AG09319 (cell line): ENCODE data around the gene FAM20C.
"Not testable (repeated sequence)": the region's sequence is repeated elsewhere in the genome, so short reads cannot be mapped to it uniquely, and the experiment has no call there.

ENCODE experiments used
- DNase-seq: peaks from one replicate; pipeline ENCODE4 v3.0.0-alpha.2; 2010; ENCODE audit warnings: low read depth; ENCODE audit errors: extremely low read depth
- TF ChIP-seq, protein P1 (sequence below): IDR thresholded peaks from 2 replicates; pipeline ENCODE4 v1.5.1; 2011; ENCODE audit warnings: low read depth, mild to moderate bottlenecking, inconsistent platforms, low read length, moderate library complexity

FAM20C gene

DNA sequence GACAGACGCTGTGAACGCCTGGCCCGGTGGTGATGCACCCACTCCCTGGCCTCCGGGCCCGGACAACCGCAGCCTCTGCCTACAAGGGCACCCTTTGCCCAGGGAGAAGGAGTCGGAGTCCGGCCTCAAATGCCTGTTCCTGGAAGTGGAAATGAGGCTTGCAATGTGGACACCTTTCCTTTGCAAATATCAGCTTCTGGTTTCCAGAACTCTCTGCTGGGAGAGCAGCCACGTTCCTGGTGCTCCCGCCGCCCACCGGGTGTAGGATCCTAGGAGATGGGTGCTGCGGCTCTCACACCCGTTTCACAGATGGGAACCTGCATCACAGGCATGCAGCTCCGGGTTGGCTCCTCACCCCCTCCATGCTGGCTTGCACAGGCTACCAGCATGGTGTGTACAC, 100.5 kb downstream of the FAM20C start:
- TF ChIP-seq, protein P1, sequence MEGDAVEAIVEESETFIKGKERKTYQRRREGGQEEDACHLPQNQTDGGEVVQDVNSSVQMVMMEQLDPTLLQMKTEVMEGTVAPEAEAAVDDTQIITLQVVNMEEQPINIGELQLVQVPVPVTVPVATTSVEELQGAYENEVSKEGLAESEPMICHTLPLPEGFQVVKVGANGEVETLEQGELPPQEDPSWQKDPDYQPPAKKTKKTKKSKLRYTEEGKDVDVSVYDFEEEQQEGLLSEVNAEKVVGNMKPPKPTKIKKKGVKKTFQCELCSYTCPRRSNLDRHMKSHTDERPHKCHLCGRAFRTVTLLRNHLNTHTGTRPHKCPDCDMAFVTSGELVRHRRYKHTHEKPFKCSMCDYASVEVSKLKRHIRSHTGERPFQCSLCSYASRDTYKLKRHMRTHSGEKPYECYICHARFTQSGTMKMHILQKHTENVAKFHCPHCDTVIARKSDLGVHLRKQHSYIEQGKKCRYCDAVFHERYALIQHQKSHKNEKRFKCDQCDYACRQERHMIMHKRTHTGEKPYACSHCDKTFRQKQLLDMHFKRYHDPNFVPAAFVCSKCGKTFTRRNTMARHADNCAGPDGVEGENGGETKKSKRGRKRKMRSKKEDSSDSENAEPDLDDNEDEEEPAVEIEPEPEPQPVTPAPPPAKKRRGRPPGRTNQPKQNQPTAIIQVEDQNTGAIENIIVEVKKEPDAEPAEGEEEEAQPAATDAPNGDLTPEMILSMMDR: no peak
- no peak for DNase-seq

- no peak for DNase-seq
- TF ChIP-seq, protein P1: no peak
Observed at GRCh38 chr7:293681-294439, 101.5 kb downstream of the FAM20C start.

DNA sequence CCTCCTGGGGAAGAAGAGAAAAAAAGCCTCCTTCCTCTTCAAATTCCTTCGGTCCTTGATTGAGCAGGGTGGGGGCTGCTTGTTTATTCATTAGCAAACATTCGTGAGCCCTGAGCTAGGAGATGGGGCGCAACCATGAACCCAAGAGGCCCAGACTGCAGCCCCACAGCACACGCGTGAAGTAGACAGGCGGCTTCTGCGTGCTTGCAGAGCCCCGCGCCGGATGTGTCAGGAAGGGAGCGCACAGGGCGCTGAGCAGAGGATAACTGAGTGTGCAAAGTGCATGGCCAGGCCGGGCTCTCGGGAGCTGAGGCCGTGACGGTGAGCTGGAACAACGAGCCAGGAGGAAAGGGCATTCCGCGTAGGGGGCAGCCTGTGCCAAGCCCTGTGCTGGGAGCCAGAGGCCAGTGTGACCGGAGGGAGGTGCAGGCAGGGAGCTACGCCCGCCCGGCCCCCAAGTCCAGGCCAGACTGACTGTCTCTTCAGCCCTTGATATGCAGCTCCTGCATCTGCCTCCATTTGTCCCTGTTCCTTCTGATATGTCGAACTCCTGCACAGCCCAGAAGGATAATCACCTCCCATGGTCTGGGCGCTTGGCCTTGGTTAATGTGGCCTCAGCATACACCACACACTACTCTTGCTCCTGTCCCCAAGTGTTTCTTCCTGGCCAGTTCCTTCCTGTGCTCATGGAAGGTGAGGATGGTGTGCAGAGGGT, 102.2 kb downstream of the FAM20C start:
- DNase-seq: no peak

GRCh38 chr7:295155-296154, 103.1 kb downstream of the FAM20C start:
- DNase-seq: no peak
- TF ChIP-seq, protein P1: no peak

More for the DNA sequence above, 102.2 kb downstream of the FAM20C start:
- TF ChIP-seq, protein P1: no peak

DNA sequence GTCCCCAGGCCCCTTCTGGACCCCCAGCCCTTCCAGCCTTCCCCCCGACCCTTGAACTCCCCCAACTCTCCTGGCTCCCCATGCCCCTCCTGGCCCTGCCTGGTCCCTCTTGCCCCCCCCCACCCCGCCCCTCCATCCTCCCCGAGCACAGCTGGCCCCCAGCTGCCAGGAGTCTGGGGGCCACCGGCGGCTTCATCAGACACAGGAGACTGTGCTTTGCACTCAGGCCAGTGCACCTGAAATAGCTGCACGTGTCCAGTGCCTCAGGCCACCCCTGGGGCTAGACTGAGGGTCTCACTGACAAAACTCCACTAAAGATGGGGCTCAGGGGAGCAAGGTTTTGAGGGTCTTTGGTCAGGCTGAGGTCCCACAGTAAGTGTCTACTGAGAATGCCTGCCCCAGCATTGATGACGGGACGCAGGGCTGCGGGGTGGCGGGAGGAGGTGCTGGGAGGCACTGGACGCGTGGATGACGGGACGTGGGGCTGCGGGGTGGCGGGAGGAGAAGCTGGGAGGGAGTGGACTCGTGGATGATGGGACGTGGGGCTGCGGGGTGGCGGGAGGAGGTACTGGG, 104.1 kb downstream of the FAM20C start:
- TF ChIP-seq, protein P1: no peak
- DNase-seq: no peak

DNA sequence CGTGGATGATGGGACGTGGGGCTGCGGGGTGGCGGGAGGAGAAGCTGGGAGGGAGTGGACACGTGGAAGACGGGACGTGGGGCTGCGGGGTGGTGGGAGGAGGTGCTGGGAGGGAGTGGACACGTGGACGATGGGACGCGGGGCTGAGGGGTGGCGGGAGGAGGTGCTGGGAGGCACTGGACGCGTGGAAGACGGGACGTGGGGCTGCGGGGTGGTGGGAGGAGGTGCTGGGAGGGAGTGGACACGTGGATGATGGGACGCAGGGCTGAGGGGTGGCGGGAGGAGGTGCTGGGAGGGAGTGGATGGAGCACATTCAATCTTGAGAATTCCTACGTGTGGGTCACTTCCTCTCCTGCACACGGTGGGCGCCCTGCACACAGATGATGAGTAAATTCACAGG, 104.8 kb downstream of the FAM20C start:
- not testable (repeated sequence) for DNase-seq
